Inferior parietal cortex (tissue), 1 donor: ENCODE data around the gene GALNT18.

Experiments used
- DNase-seq: peaks from one replicate; pipeline ENCODE4 v3.0.0-alpha.2; 2016; ENCODE audit errors: extremely low spot score

The GALNT18 gene

DNA sequence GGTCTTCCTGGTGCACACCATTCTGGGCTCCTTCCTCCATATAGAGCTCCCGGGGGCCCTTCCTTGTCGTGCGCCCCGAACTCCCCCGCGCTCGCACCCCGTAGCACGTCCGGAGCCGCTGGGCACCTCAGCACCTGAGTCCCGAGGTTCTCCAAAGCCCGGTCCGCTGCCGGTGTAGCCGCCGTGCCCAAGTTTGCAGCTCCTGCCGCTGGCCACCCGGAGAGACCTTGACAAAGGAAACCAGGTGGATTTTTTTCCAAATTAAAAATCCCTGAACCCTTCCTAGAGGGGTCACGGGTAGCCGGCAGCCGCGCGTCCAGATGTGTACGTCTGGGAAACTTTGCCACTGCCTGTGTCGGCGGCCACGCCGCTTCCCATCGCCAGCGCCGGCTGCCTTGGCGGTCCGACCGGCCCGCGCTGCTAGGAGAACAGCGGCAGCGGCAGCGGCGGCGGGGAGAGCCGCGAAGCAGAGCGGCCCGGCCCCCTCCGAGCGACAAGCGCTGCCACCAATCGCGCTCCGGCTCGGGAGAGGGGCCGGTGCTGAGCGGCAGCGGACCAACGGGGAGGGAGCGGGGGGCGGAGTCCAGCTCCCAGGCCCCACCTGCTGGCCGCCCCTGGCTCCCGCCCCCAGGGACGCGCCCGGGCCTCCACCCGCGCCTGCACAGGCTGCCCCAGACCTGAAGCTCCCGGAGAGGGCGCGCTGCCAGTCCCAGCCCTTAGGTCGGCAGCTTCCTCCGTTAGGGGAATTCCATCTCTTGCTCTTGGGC is at the start of gene GALNT18:
Gene GALNT18, minus strand, starts transcription at position 433 of the 767 bp plus-strand sequence.
- peak; percentile 86 for DNase-seq

GRCh38 chr11:11670574-11670973 is 48.8 kb upstream of the GALNT18 start:
- DNase-seq, result no peak

DNA sequence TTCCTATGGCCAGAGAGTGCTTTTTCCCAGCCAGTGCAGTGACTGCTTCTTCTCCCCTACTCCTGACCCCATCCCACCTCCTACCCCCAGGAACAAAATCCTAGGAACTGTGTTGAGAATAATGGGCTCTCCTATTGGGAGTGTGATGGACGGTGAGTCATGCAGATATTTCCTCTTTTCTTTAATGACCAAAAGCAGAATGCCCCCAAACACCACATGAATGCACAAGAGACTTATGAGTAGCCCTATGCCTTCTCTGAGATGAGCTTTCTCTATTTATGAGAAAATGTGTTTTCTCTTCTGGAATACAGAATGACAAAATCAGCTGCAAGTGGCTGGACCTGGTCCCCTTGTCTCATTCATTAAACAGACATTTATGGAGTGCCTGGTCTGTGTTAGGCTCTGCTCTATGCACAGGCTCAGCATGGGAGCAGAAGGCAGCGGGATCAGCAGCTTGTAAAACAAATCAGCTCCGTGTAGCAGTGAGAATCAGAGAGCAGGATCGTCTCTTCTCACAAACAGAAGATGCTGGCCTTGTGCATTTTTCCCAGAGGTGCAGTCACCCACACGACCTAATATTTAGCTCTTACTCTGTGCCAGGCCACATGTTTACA is 47.5 kb upstream of the GALNT18 start:
- DNase-seq, result no peak

DNA sequence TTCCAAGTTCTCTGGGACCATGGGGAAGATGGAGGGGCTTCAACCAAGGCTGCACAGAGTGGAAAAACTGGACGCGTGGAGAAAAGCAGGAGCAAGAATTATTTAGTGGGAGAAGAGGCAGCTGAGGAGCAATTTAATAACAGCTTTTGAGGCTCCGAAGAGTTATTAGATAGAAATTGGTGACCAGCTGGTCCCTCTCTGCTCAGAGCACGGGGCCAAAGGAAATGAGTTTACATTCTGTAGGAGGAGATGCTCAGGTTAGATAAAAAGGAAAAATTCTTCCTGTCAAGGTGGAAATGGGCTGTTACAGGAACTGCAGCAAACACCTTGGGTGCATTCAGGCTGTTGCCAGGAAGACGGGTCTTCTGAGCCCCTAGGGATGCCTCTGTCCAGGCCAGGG is 47.0 kb upstream of the GALNT18 start:
- DNase-seq, result no peak

DNA sequence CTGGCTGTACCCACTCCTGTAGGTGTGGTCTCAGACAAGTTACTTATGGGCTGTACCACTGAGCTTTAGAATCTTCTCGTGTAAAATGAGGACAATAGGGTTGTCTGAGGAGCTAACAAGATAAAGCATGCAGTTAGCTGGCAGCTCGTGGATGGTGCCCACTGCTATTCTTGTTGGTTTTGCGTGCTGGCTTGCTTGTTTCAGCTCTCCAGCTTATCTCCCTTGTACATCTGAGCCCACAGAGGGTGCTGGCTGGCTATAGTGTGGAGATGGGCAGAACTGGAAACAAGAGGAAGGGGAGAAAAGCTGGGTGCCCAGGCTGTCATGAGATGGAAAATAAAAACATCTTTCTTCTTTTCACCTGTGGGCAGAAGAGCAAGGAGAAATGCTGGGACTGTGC is 46.5 kb upstream of the GALNT18 start:
- DNase-seq, result no peak

GRCh38 chr11:11667056-11667455 is 45.3 kb upstream of the GALNT18 start:
- no peak for DNase-seq

DNA sequence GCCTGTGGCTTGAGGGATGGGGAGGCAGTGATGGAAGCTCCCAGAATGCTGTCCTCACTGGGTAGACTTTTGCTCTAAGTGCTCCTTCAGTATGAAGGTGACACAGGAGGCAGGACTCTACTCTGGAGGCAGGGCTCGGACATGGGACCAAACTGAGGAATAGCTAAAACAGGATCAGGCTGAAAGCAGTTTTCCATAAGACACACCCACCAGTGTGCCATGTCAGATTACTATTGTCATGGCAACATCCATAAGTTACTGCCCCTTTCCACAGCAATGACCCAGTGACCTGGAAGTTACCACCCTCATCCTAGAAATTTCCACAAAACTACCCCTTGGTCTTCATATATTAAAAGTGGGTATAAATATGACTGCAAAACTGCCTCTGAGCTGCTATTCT is 43.6 kb upstream of the GALNT18 start:
- DNase-seq, result no peak

- DNase-seq, result no peak
Measured at GRCh38 chr11:11663907-11664306, 42.1 kb upstream of the GALNT18 start.

DNA sequence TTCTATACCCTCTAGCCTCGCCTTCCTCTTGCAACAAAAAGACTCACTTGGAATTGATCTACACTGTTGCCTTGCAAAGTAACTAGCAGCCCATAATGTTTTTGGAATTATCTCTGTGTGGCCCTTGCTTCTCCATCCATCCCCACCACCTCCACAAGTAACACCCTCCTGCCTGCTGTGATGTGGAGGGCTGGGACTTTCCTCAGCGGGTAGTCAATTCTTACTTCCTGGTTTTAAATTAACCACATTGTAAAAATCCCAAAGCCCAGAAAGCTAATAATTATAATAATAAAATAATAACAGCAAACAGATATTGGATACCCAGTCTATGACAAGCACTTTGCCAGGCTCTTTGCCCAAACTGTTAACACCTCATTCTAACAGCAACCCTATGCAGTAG is 40.8 kb upstream of the GALNT18 start:
- no peak for DNase-seq

DNA sequence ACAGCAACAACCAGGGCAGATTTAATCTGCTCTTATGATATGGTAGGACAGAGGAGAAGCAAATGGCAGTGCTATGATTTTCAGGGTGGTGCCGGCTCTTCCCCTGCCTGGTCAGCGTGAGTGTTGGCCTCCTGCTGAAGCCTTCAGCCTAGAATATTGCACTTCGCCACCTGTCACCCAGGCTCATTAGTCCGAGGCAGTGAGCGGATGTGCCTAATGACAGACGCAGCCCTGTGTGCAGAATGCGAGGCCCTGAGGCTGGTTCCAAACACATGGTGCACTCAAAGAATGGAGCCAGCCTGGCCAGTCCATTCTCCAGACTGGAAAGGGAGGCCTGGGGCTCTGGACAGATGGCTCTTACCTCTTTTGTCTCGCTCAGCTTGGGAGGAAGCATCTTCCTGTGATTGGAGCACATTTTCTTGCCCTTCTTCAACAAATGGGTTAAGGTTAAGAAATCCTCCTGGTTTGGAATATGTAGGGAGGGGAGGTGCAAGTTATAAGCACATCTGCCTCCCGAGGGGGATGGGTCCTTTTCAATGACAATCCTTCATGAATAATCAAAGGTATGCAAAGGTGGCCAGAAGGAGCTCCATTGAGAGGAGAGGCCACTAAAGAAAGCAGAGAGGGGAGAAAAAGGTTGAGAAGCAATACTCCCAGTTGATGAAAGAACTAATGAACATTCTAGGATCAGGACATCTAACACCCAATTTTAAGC is 39.7 kb upstream of the GALNT18 start:
- DNase-seq, result no peak

- DNase-seq, result no peak
Measured at GRCh38 chr11:11660363-11660740, 38.5 kb upstream of the GALNT18 start.

DNA sequence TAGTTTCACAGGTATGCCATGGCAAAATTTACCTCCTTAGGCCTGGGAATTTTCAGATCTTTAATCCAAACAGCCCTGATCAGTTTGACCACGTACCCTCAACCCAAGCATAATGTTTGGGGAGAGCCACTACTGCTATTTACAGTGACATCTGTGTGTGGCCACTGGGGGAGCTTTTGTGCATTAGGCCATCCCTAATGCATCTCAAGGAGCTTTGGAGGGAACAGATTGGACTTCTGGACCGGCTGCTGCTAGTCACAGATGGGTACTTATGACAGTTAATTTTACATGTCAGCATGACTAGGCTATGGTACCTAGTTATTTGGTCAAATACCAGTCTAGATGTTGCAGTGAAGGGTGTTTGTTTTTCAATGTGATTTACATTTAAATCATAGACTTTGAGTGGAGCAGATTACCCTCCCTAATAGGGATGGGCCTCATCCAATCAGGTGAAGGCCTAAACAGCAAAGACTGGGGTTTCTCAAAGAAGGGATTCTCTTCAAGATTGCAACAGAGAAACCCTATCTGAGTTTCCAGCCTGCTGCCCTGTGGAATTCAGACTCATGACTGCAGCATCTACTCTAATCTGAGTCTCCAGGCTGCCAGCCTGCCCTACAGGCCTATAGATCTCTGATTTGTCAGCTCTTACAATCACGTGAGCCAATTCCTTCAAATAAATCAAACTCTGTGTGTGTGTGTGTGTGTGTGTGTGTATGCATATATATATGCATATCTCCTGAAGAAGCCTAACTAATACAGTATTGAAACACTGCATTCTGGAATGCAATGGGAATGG is 38.0 kb upstream of the GALNT18 start:
- no peak for DNase-seq

GRCh38 chr11:11657218-11657955 is 35.6 kb upstream of the GALNT18 start:
- DNase-seq, result no peak

DNA sequence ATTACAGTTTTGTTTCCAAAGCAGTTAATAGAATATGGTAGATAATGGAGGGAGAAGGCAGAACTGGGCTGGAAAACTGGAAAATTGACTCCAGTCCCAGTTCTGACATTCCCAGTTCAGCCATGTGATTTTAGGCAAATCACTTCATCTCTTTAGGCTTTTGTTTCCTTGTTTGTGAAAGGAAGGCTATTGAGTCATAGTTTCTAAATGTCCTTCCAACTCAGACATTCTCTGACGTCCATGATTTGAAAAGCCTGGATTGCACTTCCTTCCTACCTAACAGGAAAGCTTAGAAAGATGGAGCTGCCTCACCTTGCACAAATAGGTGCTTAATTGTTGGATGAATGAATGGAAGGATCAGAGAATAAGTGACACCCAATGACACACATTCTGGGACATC is 19.8 kb upstream of the GALNT18 start:
- DNase-seq, result peak; percentile 32

GRCh38 chr11:11640996-11641395 is 19.2 kb upstream of the GALNT18 start:
- DNase-seq, result peak; percentile 38

DNA sequence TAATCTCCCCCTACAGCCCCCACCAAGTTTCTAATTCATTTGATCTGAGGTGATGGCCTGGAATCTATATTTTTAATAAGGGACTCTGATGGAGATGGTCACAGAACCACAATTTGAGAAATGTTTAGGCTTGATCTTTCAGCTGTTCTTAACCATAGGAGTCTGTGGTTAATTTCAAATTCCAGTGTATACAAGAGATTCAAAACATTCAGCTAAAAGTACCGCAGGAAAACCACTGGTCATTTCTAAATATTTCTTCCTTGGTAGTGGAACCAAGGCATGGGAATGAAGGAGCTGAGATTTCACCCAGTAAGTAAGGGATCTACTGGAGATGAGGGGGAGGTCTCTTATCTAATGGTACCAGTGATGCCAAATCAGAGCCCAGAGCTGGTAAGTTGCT is 18.3 kb upstream of the GALNT18 start:
- DNase-seq, result no peak

GRCh38 chr11:11636671-11637070 is 14.9 kb upstream of the GALNT18 start:
- DNase-seq, result no peak

GRCh38 chr11:11635443-11635842 is 13.6 kb upstream of the GALNT18 start:
- no peak for DNase-seq

DNA sequence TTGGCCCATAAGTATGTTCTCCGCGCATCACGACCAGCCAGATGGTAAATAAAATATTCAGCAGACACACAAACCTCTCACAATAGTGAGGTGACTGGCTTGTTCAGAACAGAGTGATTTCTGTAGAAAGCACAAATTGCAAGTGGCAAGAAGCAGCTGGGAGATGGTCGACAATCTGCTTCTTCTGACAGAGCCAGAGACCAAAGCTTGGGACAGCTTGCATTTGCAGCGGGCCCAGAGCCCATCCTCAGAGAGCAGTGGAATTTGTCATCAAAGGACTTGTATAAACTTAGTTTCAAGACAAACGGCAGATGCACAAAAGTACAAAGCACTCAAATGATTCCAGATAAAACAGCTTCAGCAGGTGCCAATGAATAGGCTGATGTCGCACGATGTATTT is 7.6 kb upstream of the GALNT18 start:
- no peak for DNase-seq

DNA sequence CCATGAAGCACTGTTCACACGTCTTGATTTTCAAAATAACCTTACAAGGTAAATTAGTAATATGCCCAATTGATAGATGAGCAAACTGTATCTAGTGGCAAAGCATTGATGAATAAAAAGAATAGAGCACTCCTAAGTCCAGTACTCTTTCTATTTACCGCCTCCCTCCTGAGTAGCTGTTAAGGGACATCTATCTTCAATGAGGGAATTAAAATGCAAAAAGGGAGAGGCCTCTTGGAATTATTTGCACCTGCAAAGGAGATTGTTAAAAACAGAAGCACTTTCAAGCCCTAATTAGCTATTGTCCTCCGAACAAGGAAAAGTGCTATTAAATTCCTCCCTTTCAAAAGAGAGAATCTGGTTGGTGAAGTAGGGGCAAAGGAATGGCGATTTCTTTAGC is 6.8 kb upstream of the GALNT18 start:
- DNase-seq, result no peak

DNA sequence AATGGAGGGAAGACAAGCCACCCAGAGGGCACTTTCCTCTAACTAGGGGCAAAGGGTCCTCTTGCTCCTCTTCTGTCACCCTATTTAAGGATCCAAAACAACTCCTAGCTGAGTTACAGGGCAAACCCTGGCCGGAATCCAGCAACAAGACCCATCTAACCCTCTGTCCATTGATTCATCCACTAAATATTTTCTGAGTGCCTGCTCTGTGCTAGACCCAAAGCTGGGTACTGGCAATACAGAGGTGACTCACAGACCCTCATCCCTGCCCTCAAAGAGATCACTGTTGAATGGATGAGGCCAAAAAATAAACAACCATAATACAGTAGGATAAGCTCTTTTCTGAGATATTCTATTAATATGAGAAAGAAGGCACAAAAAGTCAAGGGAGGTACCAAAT is 4.3 kb upstream of the GALNT18 start:
- no peak for DNase-seq

DNA sequence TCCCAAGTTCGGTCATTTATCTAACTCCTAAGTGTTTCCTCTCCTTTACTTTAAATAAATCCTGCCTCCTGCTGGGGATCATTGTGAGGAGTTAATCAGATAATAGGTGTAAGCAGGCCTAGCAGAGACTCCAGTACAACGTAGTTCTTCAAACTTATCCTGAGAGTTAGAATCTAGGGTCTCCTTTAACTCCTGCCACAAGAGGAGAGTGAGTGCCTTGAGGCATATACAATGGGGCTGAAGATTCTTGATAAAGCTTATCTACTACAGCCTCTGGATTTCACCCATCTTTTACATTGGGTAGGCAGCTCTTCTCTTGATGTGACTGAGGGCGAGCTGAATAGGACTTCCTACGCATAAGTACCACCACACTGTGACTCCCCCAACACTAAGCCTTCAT is 3.1 kb upstream of the GALNT18 start:
- DNase-seq, result no peak
